Activated naive CD4-positive, alpha-beta T cell treated with anti-CD3 and anti-CD28 coated beads for 36 hours (primary cell): ENCODE data around the gene PRSS12. TPM values are rescaled to one million over a fixed set of nuclear protein-coding genes. Genes with fewer than 3 reads are reported as not detected.

Experiments
- CTCF ChIA-PET: fragments of 350-600 bp; sonication (Branson Sonifier 250); formaldehyde crosslinking; loops from one replicate; lab custom pipeline; 2021; ENCODE audit warnings: antibody characterized with exemption; lab: Charles Lee
- DNase-seq: peaks from one replicate; pipeline ENCODE4 v3.0.0-alpha.2; 2020
- H3K27ac Mint-ChIP-seq: one replicate; pipeline ENCODE4 v1.8.0; 2021; ENCODE audit warnings: mild to moderate bottlenecking, mixed read lengths
- H3K27me3 Mint-ChIP-seq: one replicate; pipeline ENCODE4 v1.8.0; 2021; ENCODE audit warnings: low read depth, mixed read lengths
- H3K36me3 Mint-ChIP-seq: one replicate; pipeline ENCODE4 v1.8.0; 2021; ENCODE audit warnings: low read depth, mixed read lengths
- H3K4me1 Mint-ChIP-seq: one replicate; pipeline ENCODE4 v1.8.0; 2021; ENCODE audit warnings: low read depth, mixed read lengths
- H3K4me3 Mint-ChIP-seq: one replicate; pipeline ENCODE4 v1.8.0; 2021; ENCODE audit warnings: mild to moderate bottlenecking, moderate library complexity, mixed read lengths
- H3K9me3 Mint-ChIP-seq: one replicate; pipeline ENCODE4 v1.8.0; 2021; ENCODE audit warnings: mixed read lengths
- intact Hi-C: fragments of 100-400 bp; cut with micrococcal nuclease; formaldehyde crosslinking; loops from one replicate; pipeline ENCODE4 v1.15.1; 2023
- total RNA-seq, 2 experiments: library from RNA; stranded (reverse); gene quantifications; one replicate each; pipeline ENCODE4 v1.2.3, GENCODE V29; 2021

PRSS12 gene
- total RNA-seq, 2 experiments from 2014 or later: not detected

DNA sequence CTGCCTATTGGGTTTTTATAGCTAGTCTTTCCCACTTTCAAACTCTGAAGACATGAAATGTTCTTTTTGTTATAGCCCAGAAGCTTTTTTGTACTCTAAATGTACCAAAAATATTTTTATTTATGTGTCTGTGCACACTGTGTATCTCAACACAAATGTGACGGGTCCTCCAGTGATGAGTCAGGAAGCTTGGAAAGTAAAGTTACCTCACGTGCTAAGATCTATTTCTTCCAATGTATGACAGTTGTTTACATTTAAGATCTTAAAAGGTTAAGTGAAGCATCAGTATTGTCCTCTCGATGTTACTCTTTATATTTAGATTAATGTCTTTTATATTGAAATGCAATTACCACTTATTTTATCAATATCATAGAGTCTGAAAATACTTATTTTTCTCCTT is 29.1 kb upstream of the PRSS12 start:
- intact Hi-C loops: no loop called here
- no peaks in the 10 kb centered on the region for H3K36me3 Mint-ChIP-seq
- no peak overlapping the region for H3K4me3 Mint-ChIP-seq
- H3K9me3 Mint-ChIP-seq: peaks cover 8% of the 10 kb centered on the region
- H3K27ac Mint-ChIP-seq: no peak overlapping the region
- peaks cover 9% of the 10 kb centered on the region for H3K27me3 Mint-ChIP-seq
- no peaks in the 10 kb centered on the region for H3K4me1 Mint-ChIP-seq
- DNase-seq: no peak
- CTCF ChIA-PET: no interaction called here

DNA sequence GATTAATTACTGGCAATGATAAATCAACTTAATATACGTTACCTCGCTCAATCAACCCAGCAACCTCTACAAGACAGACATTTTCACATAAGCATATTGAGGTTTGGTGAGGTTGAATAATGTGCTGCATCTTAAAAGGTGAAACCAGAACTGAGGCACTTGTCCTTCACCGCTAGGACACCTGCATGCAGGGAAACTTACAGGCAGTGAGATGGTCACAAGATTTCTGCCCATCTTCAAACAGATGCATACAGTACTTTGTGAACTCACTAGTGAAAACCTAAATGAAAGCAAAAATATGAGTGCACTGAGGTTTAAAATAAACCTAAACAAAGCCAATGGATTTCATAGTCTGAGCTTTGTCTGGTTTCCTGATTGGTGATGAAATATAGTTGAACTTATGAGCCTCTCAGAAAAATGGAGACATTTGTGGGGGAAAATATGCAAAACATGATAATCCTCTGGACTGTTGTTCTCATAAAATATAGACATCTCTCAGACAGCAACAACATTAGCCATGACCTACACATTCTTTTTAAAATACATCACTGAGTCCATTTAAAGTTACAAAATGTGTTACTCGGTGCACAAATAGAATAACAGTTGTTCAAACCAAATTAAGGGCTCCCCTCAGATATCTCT is 20.9 kb upstream of the PRSS12 start:
- H3K9me3 Mint-ChIP-seq: no peaks in the 10 kb centered on the region

DNA sequence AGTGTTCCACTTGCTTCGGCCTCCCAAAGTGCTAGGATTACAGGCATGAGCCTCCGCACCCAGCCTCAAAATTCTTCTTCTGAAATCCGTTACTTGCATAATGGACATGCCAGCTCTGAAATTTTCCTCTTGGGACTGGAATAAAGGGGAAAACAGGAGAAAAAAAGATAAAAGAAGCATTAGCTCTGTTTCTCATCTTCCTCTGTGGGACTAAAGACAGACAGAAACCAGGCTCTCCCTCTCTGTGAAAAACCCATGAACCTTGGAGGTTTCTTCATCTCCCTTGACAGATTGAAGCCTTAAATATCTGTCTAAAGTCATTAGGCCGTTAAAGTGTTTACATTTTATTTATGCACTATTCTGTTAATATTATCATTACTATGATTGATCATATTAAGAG is 19.4 kb upstream of the PRSS12 start:
- Mint-ChIP-seq H3K27me3 (peaks cover 16% of the 10 kb centered on the region), H3K4me3 (no peak overlapping the region), H3K27ac (no peak overlapping the region), H3K4me1 (no peaks in the 10 kb centered on the region), H3K9me3 (no peaks in the 10 kb centered on the region), H3K36me3 (no peaks in the 10 kb centered on the region)
- intact Hi-C loops: no loop called here
- CTCF ChIA-PET: interaction anchor here (0.6 to 1.0 kb wide), 2 partner anchors 18 to 37 kb away, joined by 3 read pairs; no protein-coding TSS in a partner anchor
- DNase-seq: no peak

More for the DNA sequence above, 20.9 kb upstream of the PRSS12 start:
- peaks cover 17% of the 10 kb centered on the region for H3K27me3 Mint-ChIP-seq
- H3K36me3 Mint-ChIP-seq: no peaks in the 10 kb centered on the region
- H3K4me1 Mint-ChIP-seq: no peaks in the 10 kb centered on the region
- no peak overlapping the region for H3K4me3 Mint-ChIP-seq
- H3K27ac Mint-ChIP-seq: no peak overlapping the region
- CTCF ChIA-PET: no interaction called here
- intact Hi-C loops: no loop called here
- DNase-seq: no peak

DNA sequence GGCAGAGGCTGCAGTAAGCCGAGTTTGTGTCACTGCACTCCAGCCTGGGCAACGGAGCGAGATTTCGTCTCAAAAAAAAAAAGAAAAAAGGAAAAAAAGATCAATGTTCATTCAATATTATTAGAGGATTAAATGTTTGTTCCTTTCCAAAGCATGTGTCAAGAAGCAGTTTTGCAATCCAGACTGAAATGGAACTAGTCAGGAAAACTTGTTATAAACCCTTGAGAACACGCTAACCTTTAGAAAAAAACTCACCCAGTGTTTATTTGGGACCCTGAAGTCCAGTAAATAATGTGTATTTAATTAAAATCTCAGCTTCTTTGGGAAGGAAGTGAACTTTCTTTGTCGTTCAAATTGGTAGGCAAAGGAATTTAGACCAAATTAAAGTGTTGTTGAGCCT is 16.4 kb upstream of the PRSS12 start:
- Mint-ChIP-seq H3K9me3 (no peaks in the 10 kb centered on the region), H3K27ac (no peak overlapping the region), H3K27me3 (peaks cover 13% of the 10 kb centered on the region), H3K36me3 (no peaks in the 10 kb centered on the region), H3K4me1 (no peaks in the 10 kb centered on the region), H3K4me3 (no peak overlapping the region)
- intact Hi-C loops: no loop called here
- DNase-seq: no peak
- CTCF ChIA-PET: no interaction called here

DNA sequence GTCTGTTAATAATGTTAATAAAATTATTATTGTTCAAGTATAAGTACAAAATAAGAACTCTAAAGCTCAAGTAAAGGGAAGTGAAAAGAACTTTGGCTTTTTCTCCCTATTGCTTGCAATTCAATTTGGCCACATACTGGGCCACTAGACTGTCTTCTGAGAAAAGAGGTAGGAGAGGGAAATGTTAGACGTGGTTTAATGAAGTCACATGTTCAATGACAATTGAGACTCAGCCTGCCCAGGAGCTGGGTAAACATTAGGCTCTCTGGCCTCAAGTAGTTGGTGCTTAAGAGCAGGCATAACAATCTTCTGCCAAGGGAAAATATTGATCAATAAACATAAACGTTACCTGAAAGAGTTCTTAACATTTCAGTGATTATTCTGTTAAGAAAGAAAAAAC is 15.1 kb upstream of the PRSS12 start:
- CTCF ChIA-PET: no interaction called here
- H3K36me3 Mint-ChIP-seq: no peaks in the 10 kb centered on the region
- H3K4me1 Mint-ChIP-seq: no peaks in the 10 kb centered on the region
- no peaks in the 10 kb centered on the region for H3K9me3 Mint-ChIP-seq
- DNase-seq: no peak
- no peak overlapping the region for H3K4me3 Mint-ChIP-seq
- H3K27me3 Mint-ChIP-seq: peaks cover 11% of the 10 kb centered on the region
- intact Hi-C loops: no loop called here
- no peak overlapping the region for H3K27ac Mint-ChIP-seq

DNA sequence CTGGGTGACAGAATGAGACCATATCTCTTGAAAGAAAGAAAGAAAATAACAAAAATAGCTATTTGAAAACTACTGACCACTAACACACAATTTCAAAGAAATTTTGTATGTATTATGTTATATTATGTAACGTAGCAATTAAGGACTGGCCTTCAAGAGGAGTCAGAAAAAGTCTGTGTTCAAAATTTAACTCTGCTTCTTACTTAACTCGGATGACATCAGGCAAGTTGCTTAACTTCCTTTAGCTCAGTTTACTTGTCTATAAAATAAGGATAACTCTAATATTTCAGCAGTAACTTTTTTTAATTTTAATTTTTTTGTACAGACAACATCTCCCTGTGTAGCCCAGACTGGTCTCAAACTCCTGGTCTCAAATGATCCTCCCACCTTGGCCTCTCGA is 14.6 kb upstream of the PRSS12 start:
- no peaks in the 10 kb centered on the region for H3K36me3 Mint-ChIP-seq
- H3K4me1 Mint-ChIP-seq: no peaks in the 10 kb centered on the region
- no peak overlapping the region for H3K4me3 Mint-ChIP-seq
- no peaks in the 10 kb centered on the region for H3K9me3 Mint-ChIP-seq
- DNase-seq: no peak
- intact Hi-C loops: no loop called here
- CTCF ChIA-PET: no interaction called here
- no peak overlapping the region for H3K27ac Mint-ChIP-seq
- H3K27me3 Mint-ChIP-seq: peaks cover 11% of the 10 kb centered on the region

DNA sequence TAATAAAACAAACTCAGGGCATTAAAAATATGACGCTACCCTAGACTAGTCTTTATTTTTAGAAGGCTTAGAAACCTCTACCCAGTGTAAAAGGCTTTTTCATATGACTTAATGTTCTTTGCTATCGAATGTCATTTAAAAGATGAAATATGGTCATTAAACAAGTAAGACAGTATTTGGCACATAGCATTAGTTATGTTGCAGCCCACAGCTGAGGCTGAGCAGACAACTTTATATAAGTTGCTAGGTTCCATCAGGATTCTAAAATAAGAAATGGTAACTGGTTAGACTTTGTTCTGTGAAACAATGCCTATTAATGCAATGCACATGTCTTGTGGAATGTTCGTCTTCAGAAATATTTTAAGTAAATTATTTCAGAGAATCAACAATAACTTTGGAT is 10.4 kb upstream of the PRSS12 start:
- intact Hi-C loops: no loop called here
- Mint-ChIP-seq H3K4me3 (no peak overlapping the region), H3K36me3 (no peaks in the 10 kb centered on the region), H3K9me3 (no peaks in the 10 kb centered on the region), H3K4me1 (no peaks in the 10 kb centered on the region), H3K27ac (no peak overlapping the region), H3K27me3 (peaks cover 24% of the 10 kb centered on the region)
- CTCF ChIA-PET: interaction anchor here (0.6 to 2.2 kb wide), 2 partner anchors 10 to 708 kb away, joined by 3 to 9 read pairs; partner anchors contain the start of gene PRSS12
- no peak for DNase-seq

DNA sequence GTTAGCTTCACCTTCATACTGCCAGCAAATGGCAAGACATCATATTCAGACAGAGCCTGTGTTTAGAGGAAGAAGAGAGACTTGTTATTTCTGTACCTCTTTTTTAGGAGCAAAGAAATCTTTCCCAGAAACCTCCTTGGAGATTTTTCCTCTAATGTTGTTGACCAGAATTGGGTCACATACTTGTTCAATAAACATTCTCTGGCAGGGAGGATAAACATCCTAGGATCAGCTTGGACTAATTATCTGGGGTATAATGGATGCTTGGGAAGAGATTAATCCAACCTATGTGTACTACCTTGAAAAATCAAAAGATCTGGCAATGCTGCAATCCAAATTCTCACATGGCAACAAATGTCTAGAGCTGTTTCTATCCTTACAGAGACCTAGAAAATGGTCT is 8.4 kb upstream of the PRSS12 start:
- CTCF ChIA-PET: interaction anchor here (0.6 to 2.2 kb wide), 2 partner anchors 8 to 35 kb away, joined by 3 to 9 read pairs; partner anchors contain the start of gene PRSS12

DNA sequence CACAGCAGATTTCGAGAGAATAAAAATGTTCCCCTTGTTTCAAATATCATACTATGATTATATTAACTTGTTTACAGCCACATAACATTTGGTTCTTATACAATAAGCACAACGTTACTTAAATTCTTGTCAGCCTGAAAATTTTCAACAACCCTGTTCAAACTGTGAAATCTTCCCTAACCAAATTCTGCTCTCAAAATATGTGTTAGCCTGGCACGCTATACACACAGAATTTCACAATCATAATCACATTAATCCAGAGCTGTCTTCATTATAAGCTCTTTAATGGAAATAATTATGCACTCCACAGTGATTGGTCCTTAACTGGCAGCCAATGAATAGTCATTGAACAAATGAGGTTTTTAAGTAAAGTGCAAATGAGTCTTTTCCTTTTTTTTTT is 7.3 kb upstream of the PRSS12 start:
- no peaks in the 10 kb centered on the region for H3K36me3 Mint-ChIP-seq
- CTCF ChIA-PET: interaction anchor here (1.2 kb wide), 1 partner anchor 9 kb away, joined by 4 read pairs; no protein-coding TSS in a partner anchor
- no peaks in the 10 kb centered on the region for H3K9me3 Mint-ChIP-seq
- DNase-seq: no peak
- intact Hi-C loops: no loop called here
- no peaks in the 10 kb centered on the region for H3K4me1 Mint-ChIP-seq
- H3K27ac Mint-ChIP-seq: no peak overlapping the region
- no peak overlapping the region for H3K4me3 Mint-ChIP-seq
- H3K27me3 Mint-ChIP-seq: peaks cover 47% of the 10 kb centered on the region

More for the DNA sequence above, 8.4 kb upstream of the PRSS12 start:
- H3K27me3 Mint-ChIP-seq: peaks cover 39% of the 10 kb centered on the region
- no peak overlapping the region for H3K4me3 Mint-ChIP-seq
- DNase-seq: no peak
- intact Hi-C loops: no loop called here
- no peaks in the 10 kb centered on the region for H3K4me1 Mint-ChIP-seq
- no peak overlapping the region for H3K27ac Mint-ChIP-seq
- no peaks in the 10 kb centered on the region for H3K36me3 Mint-ChIP-seq
- no peaks in the 10 kb centered on the region for H3K9me3 Mint-ChIP-seq

DNA sequence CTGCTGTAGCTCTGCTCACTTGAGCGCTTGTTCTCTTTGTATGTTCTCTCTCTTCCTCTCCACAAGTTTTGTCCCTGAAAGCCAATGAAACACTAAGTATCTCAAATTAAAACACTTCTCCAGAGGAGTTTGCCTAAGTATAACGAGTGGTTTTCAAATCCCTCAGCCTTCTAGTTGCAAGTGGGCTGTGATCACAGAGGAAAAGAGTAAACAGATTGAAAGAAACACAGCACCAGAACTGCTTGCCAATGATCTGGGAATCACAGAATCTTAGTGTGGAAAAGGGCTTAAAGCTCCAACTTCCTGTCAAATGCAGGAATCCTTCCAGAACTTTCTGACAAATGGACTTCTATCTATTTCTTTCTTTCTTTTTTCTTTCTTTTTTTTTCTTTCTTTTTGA is 4.8 kb upstream of the PRSS12 start:
- no peak overlapping the region for H3K27ac Mint-ChIP-seq
- H3K27me3 Mint-ChIP-seq: peaks cover 64% of the 10 kb centered on the region
- H3K4me1 Mint-ChIP-seq: peaks cover 7% of the 10 kb centered on the region
- no peak for DNase-seq
- H3K4me3 Mint-ChIP-seq: no peak overlapping the region
- H3K9me3 Mint-ChIP-seq: no peaks in the 10 kb centered on the region
- CTCF ChIA-PET: no interaction called here
- H3K36me3 Mint-ChIP-seq: no peaks in the 10 kb centered on the region
- intact Hi-C loops: no loop called here

DNA sequence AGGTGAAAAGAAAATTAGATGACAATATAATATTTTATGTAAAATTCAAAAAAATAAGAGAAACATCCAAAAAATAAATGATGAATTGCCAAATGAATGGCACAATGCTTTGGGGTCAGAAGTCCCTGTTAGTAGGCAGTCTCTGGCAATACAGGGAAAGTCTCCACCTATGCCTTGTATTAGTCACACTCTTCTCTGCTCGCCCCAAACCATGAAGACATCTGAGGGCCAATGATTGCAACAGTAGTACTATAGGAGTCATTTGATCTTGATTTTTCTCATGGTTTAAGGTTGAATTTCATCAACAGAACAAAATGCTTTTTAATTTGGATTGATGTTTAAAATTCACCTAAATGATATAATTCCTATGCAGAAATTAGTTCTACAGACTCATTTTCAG is 3.9 kb upstream of the PRSS12 start:
- intact Hi-C loops: no loop called here
- H3K27me3 Mint-ChIP-seq: peaks cover 64% of the 10 kb centered on the region
- no peak overlapping the region for H3K4me3 Mint-ChIP-seq
- H3K27ac Mint-ChIP-seq: no peak overlapping the region
- H3K4me1 Mint-ChIP-seq: peaks cover 10% of the 10 kb centered on the region
- no peak for DNase-seq
- H3K36me3 Mint-ChIP-seq: no peaks in the 10 kb centered on the region
- CTCF ChIA-PET: no interaction called here
- no peaks in the 10 kb centered on the region for H3K9me3 Mint-ChIP-seq

DNA sequence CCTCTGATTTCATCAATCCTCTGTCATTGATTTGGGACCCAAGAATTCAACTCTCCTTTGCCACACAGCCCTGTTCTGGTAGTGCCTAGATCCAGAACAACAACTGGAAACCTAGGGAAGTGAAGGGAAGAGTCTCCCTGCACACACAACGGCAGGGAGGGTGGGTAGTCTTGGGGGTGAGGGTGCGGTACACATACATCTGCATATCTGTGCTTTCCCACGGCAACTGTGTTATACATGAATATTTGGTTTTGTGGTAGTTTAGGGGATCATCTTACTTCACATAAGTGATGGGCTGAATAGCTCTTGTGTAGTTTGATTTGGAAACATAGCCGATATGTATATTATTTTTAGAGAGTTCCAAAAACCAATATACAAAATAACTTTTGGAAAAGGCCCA is 3.3 kb upstream of the PRSS12 start:
- H3K27ac Mint-ChIP-seq: no peak overlapping the region
- intact Hi-C loops: no loop called here
- DNase-seq: no peak
- H3K4me3 Mint-ChIP-seq: no peak overlapping the region
- H3K4me1 Mint-ChIP-seq: peaks cover 11% of the 10 kb centered on the region
- CTCF ChIA-PET: no interaction called here
- H3K36me3 Mint-ChIP-seq: no peaks in the 10 kb centered on the region
- peaks cover 66% of the 10 kb centered on the region for H3K27me3 Mint-ChIP-seq
- H3K9me3 Mint-ChIP-seq: no peaks in the 10 kb centered on the region

DNA sequence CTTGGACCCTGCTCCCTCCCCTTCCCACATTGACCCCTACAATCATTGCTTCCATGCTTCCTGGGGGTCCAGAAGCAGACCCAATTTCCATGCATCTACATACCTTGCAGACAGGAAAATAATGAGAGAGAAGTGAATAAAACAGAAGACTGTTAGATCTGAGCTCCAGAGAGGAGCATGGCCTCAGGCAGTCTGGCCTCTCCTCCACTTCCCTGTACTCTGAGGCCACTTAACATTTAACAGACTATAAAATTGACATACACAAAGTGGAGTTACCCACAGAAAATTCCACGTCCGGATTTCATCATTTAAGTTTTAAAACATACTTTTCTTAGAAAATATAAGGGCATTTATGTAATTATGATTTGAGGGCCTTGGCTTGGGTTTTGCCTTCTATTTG is 2.1 kb upstream of the PRSS12 start:
- no peak overlapping the region for H3K4me3 Mint-ChIP-seq
- no peaks in the 10 kb centered on the region for H3K9me3 Mint-ChIP-seq
- CTCF ChIA-PET: no interaction called here
- peaks cover 75% of the 10 kb centered on the region for H3K27me3 Mint-ChIP-seq
- no peaks in the 10 kb centered on the region for H3K36me3 Mint-ChIP-seq
- DNase-seq: no peak
- no peak overlapping the region for H3K27ac Mint-ChIP-seq
- peaks cover 14% of the 10 kb centered on the region for H3K4me1 Mint-ChIP-seq
- intact Hi-C loops: loop anchor here (5.0 kb wide), 1 partner anchor 332 kb away; the partner anchor contains the start of gene METTL14
